Activated CD4-positive, CD25-positive, alpha-beta regulatory T cell treated with anti-CD3 and anti-CD28 coated beads, Interleukin-2, amount 50 U/mL, for 16 hours (primary cell): Measurements from ENCODE around the gene TATDN2.

ENCODE experiments used
- DNase-seq: peaks from one replicate; pipeline ENCODE4 v3.0.0-alpha.2; 2020; ENCODE audit warnings: low read depth, low spot score

The TATDN2 gene, protein sequence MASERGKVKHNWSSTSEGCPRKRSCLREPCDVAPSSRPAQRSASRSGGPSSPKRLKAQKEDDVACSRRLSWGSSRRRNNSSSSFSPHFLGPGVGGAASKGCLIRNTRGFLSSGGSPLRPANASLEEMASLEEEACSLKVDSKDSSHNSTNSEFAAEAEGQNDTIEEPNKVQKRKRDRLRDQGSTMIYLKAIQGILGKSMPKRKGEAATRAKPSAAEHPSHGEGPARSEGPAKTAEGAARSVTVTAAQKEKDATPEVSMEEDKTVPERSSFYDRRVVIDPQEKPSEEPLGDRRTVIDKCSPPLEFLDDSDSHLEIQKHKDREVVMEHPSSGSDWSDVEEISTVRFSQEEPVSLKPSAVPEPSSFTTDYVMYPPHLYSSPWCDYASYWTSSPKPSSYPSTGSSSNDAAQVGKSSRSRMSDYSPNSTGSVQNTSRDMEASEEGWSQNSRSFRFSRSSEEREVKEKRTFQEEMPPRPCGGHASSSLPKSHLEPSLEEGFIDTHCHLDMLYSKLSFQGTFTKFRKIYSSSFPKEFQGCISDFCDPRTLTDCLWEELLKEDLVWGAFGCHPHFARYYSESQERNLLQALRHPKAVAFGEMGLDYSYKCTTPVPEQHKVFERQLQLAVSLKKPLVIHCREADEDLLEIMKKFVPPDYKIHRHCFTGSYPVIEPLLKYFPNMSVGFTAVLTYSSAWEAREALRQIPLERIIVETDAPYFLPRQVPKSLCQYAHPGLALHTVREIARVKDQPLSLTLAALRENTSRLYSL

GRCh38 chr3:10248184-10248983, at the start of gene TATDN2:
Gene TATDN2 (plus strand): TSS chr3:10248459. CDS start chr3:10249201, 742 bp downstream.
- peak; percentile 87 for DNase-seq

GRCh38 chr3:10198761-10199649, 49.3 kb upstream of the TATDN2 start:
- peak; percentile 29 for DNase-seq

- DNase-seq: no peak
Observed at GRCh38 chr3:10204921-10205320, 43.3 kb upstream of the TATDN2 start.

DNA sequence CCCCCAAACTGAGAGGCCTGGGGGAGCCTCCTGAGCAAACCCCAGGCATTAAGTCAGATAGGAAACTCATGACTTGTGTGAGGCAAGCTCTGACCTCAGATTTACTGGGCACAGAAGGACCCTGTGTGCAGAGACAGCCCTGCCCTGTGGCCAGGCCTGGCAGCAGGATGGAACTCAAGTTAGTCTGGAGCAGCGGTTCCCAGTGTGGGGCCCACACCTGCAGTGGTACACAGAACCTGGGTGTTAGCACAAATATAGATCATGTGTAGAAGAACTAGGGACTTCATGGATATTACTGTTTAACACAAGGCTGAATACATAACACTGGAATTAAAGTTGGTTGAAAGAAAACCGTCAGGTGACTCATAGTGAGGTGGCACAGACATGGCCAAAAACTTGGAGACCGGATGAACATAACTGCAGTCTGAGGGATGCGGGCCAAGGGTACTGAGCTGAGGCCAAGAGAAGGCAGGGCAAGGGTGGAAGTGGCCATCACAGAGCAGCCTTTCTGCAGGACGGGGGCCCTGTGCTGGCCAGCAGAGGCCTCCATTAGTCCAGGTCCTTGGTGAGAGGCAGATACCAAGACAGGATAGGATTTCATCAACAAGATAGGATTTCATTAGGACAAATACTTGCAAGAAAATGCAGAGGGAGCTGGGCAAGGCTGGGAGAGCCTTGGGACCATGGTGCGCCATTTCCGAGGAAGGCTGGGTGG, 42.7 kb upstream of the TATDN2 start:
- no peak for DNase-seq

DNA sequence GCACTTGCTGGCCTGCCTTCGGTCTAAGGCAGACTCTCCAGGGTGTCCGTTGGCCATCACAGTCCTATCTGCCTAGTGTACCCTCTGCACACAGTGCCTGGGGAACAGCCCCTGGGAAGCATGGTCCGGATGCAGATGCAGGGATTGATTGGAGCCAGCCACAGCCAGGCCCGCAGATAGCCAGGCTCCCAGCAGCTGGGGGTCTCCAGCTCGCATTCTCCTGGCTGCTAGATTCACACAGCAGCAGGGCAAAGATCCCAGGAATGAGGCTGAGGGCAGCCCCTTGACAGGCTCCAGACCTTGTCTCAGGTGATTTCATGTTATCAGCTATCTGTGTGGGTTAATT, 42.1 kb upstream of the TATDN2 start:
- DNase-seq: no peak

DNA sequence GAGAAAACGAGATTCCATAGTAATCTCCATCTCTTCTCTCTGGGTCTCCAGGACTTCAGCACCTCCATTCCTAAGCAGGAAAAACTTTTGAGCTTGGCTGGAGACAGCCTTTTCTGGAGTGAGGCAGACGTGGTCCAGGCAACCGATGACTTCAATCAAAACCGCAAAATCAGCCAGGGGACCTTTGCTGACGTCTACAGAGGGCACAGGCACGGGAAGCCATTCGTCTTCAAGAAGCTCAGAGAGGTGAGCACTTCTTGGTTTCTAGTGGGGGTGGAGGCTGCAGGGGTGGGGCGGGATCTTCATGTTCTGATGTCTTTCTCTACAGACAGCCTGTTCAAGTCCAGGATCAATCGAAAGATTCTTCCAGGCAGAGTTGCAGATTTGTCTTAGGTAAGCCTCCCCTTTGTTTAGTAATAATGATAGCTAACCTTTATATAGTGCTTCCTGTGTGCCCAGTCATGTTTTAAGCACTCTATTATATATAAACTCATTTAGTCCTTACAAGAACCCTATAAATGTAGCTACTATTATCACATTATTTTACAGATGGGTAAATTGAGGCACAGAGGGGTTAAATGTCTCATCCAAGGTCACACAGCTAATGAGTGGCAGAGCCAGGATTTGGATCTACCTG, 35.0 kb upstream of the TATDN2 start:
- no peak for DNase-seq

GRCh38 chr3:10215578-10216368, 32.5 kb upstream of the TATDN2 start:
- no peak for DNase-seq

DNA sequence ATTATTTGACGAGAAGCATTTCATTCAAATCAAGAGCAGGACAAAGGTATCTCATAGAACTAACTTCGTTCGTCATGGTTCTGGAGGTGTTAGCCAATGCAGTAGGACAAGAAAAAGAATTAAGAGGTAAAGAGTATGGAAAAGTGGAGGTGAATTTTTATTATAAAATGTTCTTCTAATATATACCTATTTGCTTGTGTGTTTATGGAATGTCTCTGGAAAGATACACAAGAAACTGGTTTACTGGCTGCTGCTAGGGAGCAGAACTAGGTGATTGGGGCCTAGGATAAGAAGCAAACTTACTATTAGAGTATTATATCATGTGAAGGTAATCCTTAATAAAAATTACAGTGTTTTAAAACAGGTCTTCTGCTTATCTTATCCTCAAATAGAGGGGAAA, 30.9 kb upstream of the TATDN2 start:
- DNase-seq: no peak

GRCh38 chr3:10219737-10220136, 28.5 kb upstream of the TATDN2 start:
- DNase-seq: no peak

- DNase-seq: no peak
Observed at GRCh38 chr3:10223676-10224639, 24.3 kb upstream of the TATDN2 start.

GRCh38 chr3:10224794-10225665, 23.2 kb upstream of the TATDN2 start:
- peak; percentile 30 for DNase-seq

GRCh38 chr3:10226293-10226692, 22.0 kb upstream of the TATDN2 start:
- DNase-seq: no peak

DNA sequence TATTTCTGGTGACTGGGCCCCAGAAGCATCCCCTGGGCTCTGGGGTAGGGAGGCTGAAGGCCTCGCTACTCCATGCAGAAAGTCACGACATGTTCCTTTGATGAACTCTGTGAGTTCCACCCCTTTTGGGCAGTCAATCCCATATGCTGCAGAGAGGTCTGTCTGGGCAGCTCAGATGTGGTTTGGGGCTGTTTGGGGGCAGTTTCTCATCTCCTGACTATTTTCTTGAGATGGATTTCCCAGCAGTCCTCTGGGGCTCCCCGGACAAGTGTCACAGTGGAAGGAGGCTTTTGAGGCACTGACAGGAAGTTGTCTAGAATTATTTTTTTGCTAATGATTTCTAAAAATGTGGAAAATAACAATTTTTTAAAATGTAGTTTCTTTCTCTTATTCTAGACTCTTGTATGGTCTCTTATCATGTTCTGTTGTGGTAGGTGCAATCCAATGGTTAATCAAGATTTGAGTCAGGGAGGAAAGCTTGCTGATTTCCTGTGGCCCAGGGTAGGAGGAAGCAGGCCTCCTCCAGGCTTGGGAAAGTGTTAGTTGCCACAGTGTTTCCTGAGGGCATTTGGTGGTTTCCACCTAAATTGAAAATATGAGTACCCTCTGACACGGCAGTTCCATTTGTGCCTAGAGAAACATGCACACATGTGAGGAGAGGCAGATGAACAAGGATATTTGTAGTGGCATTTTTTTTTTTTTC, 19.9 kb upstream of the TATDN2 start:
- DNase-seq: no peak

DNA sequence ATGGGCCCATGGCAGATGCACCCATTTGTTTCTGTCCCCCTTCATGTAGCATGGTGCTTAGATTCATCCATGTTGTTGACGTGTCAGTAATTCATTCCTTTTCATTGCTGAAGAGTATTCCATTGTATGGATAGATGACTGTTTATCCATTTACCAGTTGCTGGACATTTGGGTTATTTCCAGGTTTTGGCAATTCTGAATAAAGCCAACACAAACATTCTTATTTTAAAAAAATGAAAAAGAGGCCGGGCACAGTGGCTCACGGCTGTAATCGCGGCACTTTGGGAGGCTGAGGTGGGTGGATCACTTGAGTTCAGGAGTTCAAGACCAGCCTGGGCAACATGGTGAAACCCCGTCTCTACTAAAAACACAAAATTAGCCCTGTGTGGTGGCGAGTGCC, 18.7 kb upstream of the TATDN2 start:
- DNase-seq: no peak

GRCh38 chr3:10232137-10232536, 16.1 kb upstream of the TATDN2 start:
- DNase-seq: no peak

DNA sequence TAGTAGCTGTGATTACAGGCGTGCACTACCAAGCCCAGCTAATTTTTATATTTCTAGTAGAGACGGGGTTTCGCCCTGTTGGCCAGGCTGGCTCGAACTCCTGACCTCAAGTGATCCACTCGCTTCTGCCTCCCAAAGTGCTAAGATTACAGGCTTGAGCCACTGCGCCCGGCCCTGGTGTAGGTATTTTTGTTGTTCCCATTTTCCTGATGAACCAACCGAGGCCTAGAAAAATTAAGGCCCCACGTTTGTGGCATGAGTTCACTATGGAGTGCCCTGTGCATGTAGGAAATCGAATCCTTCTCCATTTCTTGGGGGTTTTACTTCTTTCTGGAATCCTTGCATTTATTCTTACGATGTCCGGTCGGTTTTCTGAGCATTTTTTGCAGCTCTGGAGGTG, 14.3 kb upstream of the TATDN2 start:
- DNase-seq: no peak
